ENCODE data around the gene IGLL5.
A peak's percentile ranks its signal among the peaks of the same experiment; 100 is the strongest.

GRCh38 chr22:22877523-22878210 lies 9.9 kb upstream of the IGLL5 start:
- TF ChIP-seq, protein P1, sequence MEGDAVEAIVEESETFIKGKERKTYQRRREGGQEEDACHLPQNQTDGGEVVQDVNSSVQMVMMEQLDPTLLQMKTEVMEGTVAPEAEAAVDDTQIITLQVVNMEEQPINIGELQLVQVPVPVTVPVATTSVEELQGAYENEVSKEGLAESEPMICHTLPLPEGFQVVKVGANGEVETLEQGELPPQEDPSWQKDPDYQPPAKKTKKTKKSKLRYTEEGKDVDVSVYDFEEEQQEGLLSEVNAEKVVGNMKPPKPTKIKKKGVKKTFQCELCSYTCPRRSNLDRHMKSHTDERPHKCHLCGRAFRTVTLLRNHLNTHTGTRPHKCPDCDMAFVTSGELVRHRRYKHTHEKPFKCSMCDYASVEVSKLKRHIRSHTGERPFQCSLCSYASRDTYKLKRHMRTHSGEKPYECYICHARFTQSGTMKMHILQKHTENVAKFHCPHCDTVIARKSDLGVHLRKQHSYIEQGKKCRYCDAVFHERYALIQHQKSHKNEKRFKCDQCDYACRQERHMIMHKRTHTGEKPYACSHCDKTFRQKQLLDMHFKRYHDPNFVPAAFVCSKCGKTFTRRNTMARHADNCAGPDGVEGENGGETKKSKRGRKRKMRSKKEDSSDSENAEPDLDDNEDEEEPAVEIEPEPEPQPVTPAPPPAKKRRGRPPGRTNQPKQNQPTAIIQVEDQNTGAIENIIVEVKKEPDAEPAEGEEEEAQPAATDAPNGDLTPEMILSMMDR (IDR thresholded peaks at IDR 0.05; ENCODE audit: low read depth, low read length): peak; percentile 72
- TF ChIP-seq POLR2A (IDR thresholded peaks at IDR 0.05; ENCODE audit: extremely low read depth, insufficient read length) (no peak), MAX (IDR thresholded peaks at IDR 0.05; ENCODE audit: low read depth, low read length) (no peak), MYC (IDR thresholded peaks at IDR 0.05; ENCODE audit: low read depth, low read length) (no peak)
